K562 (cell line): ENCODE measurements around the gene FANCD2OS. TPM values are rescaled to one million over a fixed set of nuclear protein-coding genes. Genes with fewer than 3 reads are reported as not detected.

ENCODE experiments used
- ATAC-seq: fragments of 200-7000 bp; cut with Tn5 transposase; 3 replicates; pipeline ENCODE4 v1.9.1; 2020; ENCODE audit warnings: moderate library complexity
- BruUV-seq: library from RNA; stranded (reverse); fragments of 400-500 nt; replicated peaks from 2 replicates; lab custom pipeline; 2021; lab: Mats Ljungman, UMichigan
- CTCF ChIA-PET: fragments of 300-600 bp; formaldehyde crosslinking; extraction: SDS; loops from one replicate; lab custom pipeline; 2021; ENCODE audit warnings: low intra/inter-chr PET ratio; lab: Yijun Ruan, JAX
- POLR2A ChIA-PET: fragments of 300-600, 350-650 bp; sonication (Branson Sonifier 250); formaldehyde crosslinking; extraction: SDS; loops from one replicate; lab custom pipeline; 2021; ENCODE audit warnings: antibody characterized with exemption, inconsistent platforms; lab: Yijun Ruan, JAX
- DNase-seq, 4 experiments: peaks; one replicate each; pipeline versions ENCODE4 v3.0.0 to v3.0.0-alpha.2; 2011 to 2018; ENCODE audit warnings: low spot score in 3 of 4, mixed read lengths in 3 of 4; ENCODE audit errors: extremely low read depth in 1 of 4
- FAIRE-seq: peaks from 2 replicates; lab custom pipeline; 2011; peaks lifted over from hg19 to GRCh38; lab: Jason Lieb, UNC
- H2AFZ ChIP-seq: 2 replicates; pipeline ENCODE4 v1.6.0; 2011; ENCODE audit warnings: low read depth, low read length, control low read depth, inconsistent platforms
- H3K27ac ChIP-seq: fragments of 200-600 bp; 3 replicates; pipeline ENCODE4 v1.8.0; 2011; ENCODE audit warnings: low read depth, mild to moderate bottlenecking, control low read depth, inconsistent platforms, low read length, moderate library complexity, mixed read lengths; ENCODE audit errors: extremely low read depth
- H3K27me3 ChIP-seq, 2 experiments: fragments of 300-600 bp in 1 of 2; 2 replicates in 1 of 2; 3 replicates in 1 of 2; pipeline versions ENCODE4 v1.6.0 to v1.8.0; 2011; ENCODE audit warnings: inconsistent platforms in 2 of 2, low read length in 2 of 2, mild to moderate bottlenecking in 1 of 2, mixed read lengths in 1 of 2, moderate library complexity in 1 of 2; ENCODE audit not compliant: control insufficient read depth in 2 of 2, insufficient read depth in 2 of 2
- H3K36me3 ChIP-seq: fragments of 300-600 bp; 3 replicates; pipeline ENCODE4 v1.8.0; 2011; ENCODE audit warnings: mild to moderate bottlenecking, low read length, inconsistent platforms; ENCODE audit not compliant: control insufficient read depth, insufficient read depth
- H3K4me1 ChIP-seq, 2 experiments: fragments of 200-600 bp in 1 of 2; replicated peaks in 1 of 2; 2 replicates in 1 of 2; 3 replicates in 1 of 2; pipeline versions ENCODE4 v1.5.1 to v1.8.0; 2011; ENCODE audit warnings: inconsistent platforms in 2 of 2, low read length in 2 of 2, mild to moderate bottlenecking in 1 of 2, mixed read lengths in 1 of 2, moderate library complexity in 1 of 2; ENCODE audit not compliant: control insufficient read depth in 2 of 2, insufficient read depth in 2 of 2
- H3K4me2 ChIP-seq: 2 replicates; pipeline ENCODE4 v1.6.1; 2011; ENCODE audit warnings: low read length, control low read depth, inconsistent platforms, mixed read lengths; ENCODE audit not compliant: insufficient read depth
- H3K4me3 ChIP-seq: fragments of 200-600 bp; sonication (generic), shearing (Covaris generic); 2 replicates; pipeline ENCODE4 v1.5.1; 2016; ENCODE audit warnings: control low read depth, inconsistent platforms
- H3K79me2 ChIP-seq: fragments of 200-600 bp; 3 replicates; pipeline ENCODE4 v1.8.0; 2011; ENCODE audit warnings: low read length, inconsistent platforms; ENCODE audit not compliant: control insufficient read depth, insufficient read depth
- H3K9ac ChIP-seq, 2 experiments: 2 replicates each; pipeline versions ENCODE4 v1.6.0 to v1.6.1; 2011; ENCODE audit warnings: low read depth in 2 of 2, low read length in 2 of 2, control low read depth in 1 of 2, inconsistent platforms in 1 of 2, mild to moderate bottlenecking in 1 of 2, mixed read lengths in 1 of 2; ENCODE audit not compliant: insufficient read depth in 1 of 2
- H3K9me1 ChIP-seq: one replicate; pipeline ENCODE4 v1.6.0; 2011; ENCODE audit warnings: inconsistent platforms, mild to moderate bottlenecking, low read length, moderate library complexity; ENCODE audit not compliant: control insufficient read depth, insufficient read depth
- H3K9me3 ChIP-seq: replicated peaks from 2 replicates; pipeline ENCODE4 v1.5.1; 2011; ENCODE audit warnings: low read depth, low read length, inconsistent platforms; ENCODE audit not compliant: control insufficient read depth, insufficient read depth
- H4K20me1 ChIP-seq: replicated peaks from 2 replicates; pipeline ENCODE4 v1.6.1; 2011; ENCODE audit warnings: low read length, inconsistent platforms, mixed read lengths; ENCODE audit not compliant: control insufficient read depth, insufficient read depth
- CHCHD3 ChIP-seq: fragments of 250-450 bp; sonication (Bioruptor Pico); IDR thresholded peaks from 2 replicates; pipeline ENCODE4 v2.1.2; 2022; ENCODE audit warnings: mild to moderate bottlenecking
- ESRRB ChIP-seq: fragments of 250-450 bp; sonication (Bioruptor Pico); IDR thresholded peaks from 2 replicates; pipeline ENCODE4 v1.5.0; 2020; ENCODE audit warnings: mild to moderate bottlenecking, moderate library complexity, borderline replicate concordance
- NR3C1 ChIP-seq: sonication (generic); formaldehyde crosslinking; IDR thresholded peaks from 2 replicates; pipeline ENCODE4 v1.8.1; 2022; ENCODE audit warnings: missing genetic modification reagents
- SMC3 ChIP-seq: conservative IDR thresholded peaks from 2 replicates; pipeline ENCODE4 v1.6.1; 2011; ENCODE audit warnings: low read depth, low read length, improper control_type of control experiment; ENCODE audit not compliant: insufficient read depth
- ZFPM2 ChIP-seq: fragments of 250-450 bp; sonication (Bioruptor Pico); IDR thresholded peaks from 2 replicates; pipeline ENCODE4 v1.5.1; 2022; ENCODE audit warnings: mild to moderate bottlenecking
- ZNF311 ChIP-seq: fragments of 250-450 bp; sonication (Bioruptor Pico); IDR thresholded peaks from 2 replicates; pipeline ENCODE4 v1.4.0; 2020; ENCODE audit warnings: mild to moderate bottlenecking, moderate library complexity
- WGBS: fragments of 100-300 bp; shearing (Covaris generic); methylation state at CpG from one replicate; pipeline ENCODE4 v1.1.6; 2016; ENCODE audit warnings: low coverage, mixed read lengths; ENCODE audit not compliant: insufficient coverage; ENCODE audit errors: missing lambda C conversion rate; 5-methylcytosine and 5-hydroxymethylcytosine counted together
- in situ Hi-C: fragments of 300-500 bp; cut with MboI; formaldehyde crosslinking; loops from 4 replicates; pipeline ENCODE4 v1.15.0; 2018; ENCODE audit warnings: inconsistent platforms, mixed read lengths
- intact Hi-C: fragments of 100-400 bp; cut with micrococcal nuclease; formaldehyde crosslinking; loops from 2 replicates; pipeline ENCODE4 v1.14.2; 2022
- polyA plus RNA-seq, 8 experiments: library from polyadenylated mRNA; depleted of rRNA in 4 of 8; stranded (reverse) in 5 of 8; unstranded in 3 of 8; fragments of >200 nt; fragmentation: Nextera tagmentation in 2 of 8; fragmentation: Illumina TruSeq in 1 of 8; extraction: Ambion mirVana in 2 of 8; extraction: Trizol in 1 of 8; gene quantifications; 2 replicates each; pipeline versions ENCODE4 v1.2.1 to v1.2.3, GENCODE V29; 2011 to 2014; ENCODE audit warnings: inconsistent platforms in 1 of 8, missing spikeins in 1 of 8
- total RNA-seq, 7 experiments: library from RNA; depleted of rRNA in 6 of 7; stranded (reverse); fragments of >200 nt in 6 of 7; fragmentation: Illumina TruSeq in 2 of 7; extraction: Trizol in 2 of 7; gene quantifications; 2 replicates each; pipeline versions ENCODE4 v1.2.1 to v1.2.3, GENCODE V29; 2011 to 2021; ENCODE audit warnings: low replicate concordance in 1 of 7
- TF ChIP-seq, protein P1 (sequence below): fragments of 450-650 bp; IDR thresholded peaks from 2 replicates; pipeline ENCODE4 v1.6.1; 2018; ENCODE audit not compliant: partially characterized antibody

FANCD2OS gene
- total and polyA plus RNA-seq, 9 of the 15 experiments (the other 6 are each of a cell fraction or from before 2014, with no cell fraction given) = not detected

DNA sequence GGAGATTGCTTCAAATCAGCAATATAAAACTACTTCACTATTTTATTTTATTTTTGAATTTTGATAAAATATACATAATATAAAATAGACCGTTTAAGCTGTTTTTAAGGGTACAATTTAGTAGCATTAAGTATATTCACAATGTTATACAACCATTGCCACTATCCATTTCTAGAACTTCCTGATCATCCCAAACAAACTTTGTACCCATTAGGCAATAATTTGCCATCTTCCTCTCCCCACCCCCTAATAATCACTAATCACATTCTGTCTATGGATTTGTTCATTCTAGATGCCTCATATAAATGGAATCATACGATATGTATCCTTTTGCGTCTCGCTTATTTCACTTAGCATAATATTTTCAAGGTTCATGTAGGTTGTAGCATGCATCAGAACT, 53.0 kb downstream of the FANCD2OS start:
- Histone ChIP-seq H3K27me3 (no peaks in the 10 kb centered on the region), H3K27ac (no peak overlapping the region), H3K4me1 (no peaks in the 10 kb centered on the region), H4K20me1 (no peaks in the 10 kb centered on the region), H2AFZ (no peak overlapping the region), H3K36me3 (peaks cover 56% of the 10 kb centered on the region), H3K9ac (no peak overlapping the region), H3K4me2 (no peak overlapping the region), H3K4me3 (no peak overlapping the region), H3K9me1 (no peaks in the 10 kb centered on the region), H3K79me2 (no peaks in the 10 kb centered on the region), H3K9me3 (no peaks in the 10 kb centered on the region)
- WGBS = 95% methylated on average over 4 of the region's 4 CpGs
- in situ Hi-C loops (no loop called here), intact Hi-C loops (no loop called here)
- TF ChIP-seq CHCHD3 (no peak), ZFPM2 (no peak), SMC3 (no peak), ZNF311 (no peak), ESRRB (CRISPR knock-in tag) (no peak), NR3C1 (no peak)
- TF ChIP-seq, protein P1, sequence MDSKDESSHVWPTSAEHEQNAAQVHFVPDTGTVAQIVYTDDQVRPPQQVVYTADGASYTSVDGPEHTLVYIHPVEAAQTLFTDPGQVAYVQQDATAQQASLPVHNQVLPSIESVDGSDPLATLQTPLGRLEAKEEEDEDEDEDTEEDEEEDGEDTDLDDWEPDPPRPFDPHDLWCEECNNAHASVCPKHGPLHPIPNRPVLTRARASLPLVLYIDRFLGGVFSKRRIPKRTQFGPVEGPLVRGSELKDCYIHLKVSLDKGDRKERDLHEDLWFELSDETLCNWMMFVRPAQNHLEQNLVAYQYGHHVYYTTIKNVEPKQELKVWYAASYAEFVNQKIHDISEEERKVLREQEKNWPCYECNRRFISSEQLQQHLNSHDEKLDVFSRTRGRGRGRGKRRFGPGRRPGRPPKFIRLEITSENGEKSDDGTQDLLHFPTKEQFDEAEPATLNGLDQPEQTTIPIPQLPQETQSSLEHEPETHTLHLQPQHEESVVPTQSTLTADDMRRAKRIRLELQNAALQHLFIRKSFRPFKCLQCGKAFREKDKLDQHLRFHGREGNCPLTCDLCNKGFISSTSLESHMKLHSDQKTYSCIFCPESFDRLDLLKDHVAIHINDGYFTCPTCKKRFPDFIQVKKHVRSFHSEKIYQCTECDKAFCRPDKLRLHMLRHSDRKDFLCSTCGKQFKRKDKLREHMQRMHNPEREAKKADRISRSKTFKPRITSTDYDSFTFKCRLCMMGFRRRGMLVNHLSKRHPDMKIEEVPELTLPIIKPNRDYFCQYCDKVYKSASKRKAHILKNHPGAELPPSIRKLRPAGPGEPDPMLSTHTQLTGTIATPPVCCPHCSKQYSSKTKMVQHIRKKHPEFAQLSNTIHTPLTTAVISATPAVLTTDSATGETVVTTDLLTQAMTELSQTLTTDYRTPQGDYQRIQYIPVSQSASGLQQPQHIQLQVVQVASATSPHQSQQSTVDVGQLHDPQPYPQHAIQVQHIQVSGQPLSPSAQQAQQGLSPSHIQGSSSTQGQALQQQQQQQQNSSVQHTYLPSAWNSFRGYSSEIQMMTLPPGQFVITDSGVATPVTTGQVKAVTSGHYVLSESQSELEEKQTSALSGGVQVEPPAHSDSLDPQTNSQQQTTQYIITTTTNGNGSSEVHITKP = no peak
- ChIA-PET CTCF (no interaction called here), POLR2A (interaction anchor here (0.6 to 1.4 kb wide), 2 partner anchors 13 to 15 kb away, joined by 3 to 5 read pairs; no protein-coding TSS in a partner anchor)
- no TSS peak for BruUV-seq
- no peak for FAIRE-seq
- ATAC-seq = no peak
- no peak for DNase-seq

Other genes with a start within 250 kb of the FANCD2OS start
Only the 7 nearest of the 14 such genes appear.
- 0.36 and 0.65 TPM in 2 replicates for gene PRRT3, start 155.8 kb downstream of the FANCD2OS start, total RNA-seq (2014; rRNA removed)
- gene PRRT3, start 155.8 kb downstream of the FANCD2OS start, total RNA-seq (2014; rRNA removed; fragmentation: Illumina TruSeq; extraction: Trizol) = 0.38 and 0.44 TPM in 2 replicates
- gene PRRT3, start 155.8 kb downstream of the FANCD2OS start, total RNA-seq (2015; rRNA removed; fragmentation: Illumina TruSeq; extraction: Trizol) = 0.72 and 1.3 TPM in 2 replicates
- 1.9 and 2.2 TPM in 2 replicates for gene PRRT3, start 155.8 kb downstream of the FANCD2OS start, total RNA-seq (2021)
- 1.1 and 1.2 TPM in 2 replicates for gene PRRT3, start 155.8 kb downstream of the FANCD2OS start, polyA plus RNA-seq (2011; rRNA removed)
- 1.3 and 1.4 TPM in 2 replicates for gene PRRT3, start 155.8 kb downstream of the FANCD2OS start, polyA plus RNA-seq (2014; fragmentation: Illumina TruSeq; extraction: Trizol)
- gene PRRT3, start 155.8 kb downstream of the FANCD2OS start, polyA plus RNA-seq (2014; fragmentation: Nextera tagmentation; extraction: Ambion mirVana) = under 1 TPM; 0.06 TPM
- gene PRRT3, start 155.8 kb downstream of the FANCD2OS start, polyA plus RNA-seq (2014; rRNA removed) = 1.7 and 2.8 TPM in 2 replicates
- 43.1 and 58.1 TPM in 2 replicates for gene EMC3, start 121.4 kb downstream of the FANCD2OS start, total RNA-seq (2014; rRNA removed)
- 128 and 134 TPM in 2 replicates for gene EMC3, start 121.4 kb downstream of the FANCD2OS start, total RNA-seq (2014; rRNA removed; fragmentation: Illumina TruSeq; extraction: Trizol)
- gene EMC3, start 121.4 kb downstream of the FANCD2OS start, total RNA-seq (2015; rRNA removed; fragmentation: Illumina TruSeq; extraction: Trizol) = 87.2 and 87.6 TPM in 2 replicates
- gene EMC3, start 121.4 kb downstream of the FANCD2OS start, total RNA-seq (2021) = 102 and 115 TPM in 2 replicates
- 203 and 301 TPM in 2 replicates for gene EMC3, start 121.4 kb downstream of the FANCD2OS start, polyA plus RNA-seq (2011; rRNA removed)
- 217 and 250 TPM in 2 replicates for gene EMC3, start 121.4 kb downstream of the FANCD2OS start, polyA plus RNA-seq (2014; fragmentation: Illumina TruSeq; extraction: Trizol)
- 100 to 1,000 TPM; 323 to 331 TPM for gene EMC3, start 121.4 kb downstream of the FANCD2OS start, polyA plus RNA-seq (2014; fragmentation: Nextera tagmentation; extraction: Ambion mirVana)
- 174 and 176 TPM in 2 replicates for gene EMC3, start 121.4 kb downstream of the FANCD2OS start, polyA plus RNA-seq (2014; rRNA removed)
- 77.8 and 83.6 TPM in 2 replicates for gene FANCD2, start 81.8 kb downstream of the FANCD2OS start, total RNA-seq (2014; rRNA removed)
- gene FANCD2, start 81.8 kb downstream of the FANCD2OS start, total RNA-seq (2014; rRNA removed; fragmentation: Illumina TruSeq; extraction: Trizol) = 96.1 and 107 TPM in 2 replicates
- 72.5 and 78.9 TPM in 2 replicates for gene FANCD2, start 81.8 kb downstream of the FANCD2OS start, total RNA-seq (2015; rRNA removed; fragmentation: Illumina TruSeq; extraction: Trizol)
- 58.3 and 59.4 TPM in 2 replicates for gene FANCD2, start 81.8 kb downstream of the FANCD2OS start, total RNA-seq (2021)
- gene FANCD2, start 81.8 kb downstream of the FANCD2OS start, polyA plus RNA-seq (2011; rRNA removed) = 108 and 137 TPM in 2 replicates
- gene FANCD2, start 81.8 kb downstream of the FANCD2OS start, polyA plus RNA-seq (2014; fragmentation: Illumina TruSeq; extraction: Trizol) = 71.7 and 111 TPM in 2 replicates
- 100 to 1,000 TPM in 1 of 2 experiments, 10 to 100 TPM in 1; 86.6 to 105 TPM for gene FANCD2, start 81.8 kb downstream of the FANCD2OS start, polyA plus RNA-seq (2014; fragmentation: Nextera tagmentation; extraction: Ambion mirVana)
- 96.2 and 114 TPM in 2 replicates for gene FANCD2, start 81.8 kb downstream of the FANCD2OS start, polyA plus RNA-seq (2014; rRNA removed)
- 105 and 110 TPM in 2 replicates for gene BRK1, start 7.4 kb upstream of the FANCD2OS start, total RNA-seq (2014; rRNA removed)
- 148 and 174 TPM in 2 replicates for gene BRK1, start 7.4 kb upstream of the FANCD2OS start, total RNA-seq (2014; rRNA removed; fragmentation: Illumina TruSeq; extraction: Trizol)
- 148 and 161 TPM in 2 replicates for gene BRK1, start 7.4 kb upstream of the FANCD2OS start, total RNA-seq (2015; rRNA removed; fragmentation: Illumina TruSeq; extraction: Trizol)
- 139 and 140 TPM in 2 replicates for gene BRK1, start 7.4 kb upstream of the FANCD2OS start, total RNA-seq (2021)
- 295 and 316 TPM in 2 replicates for gene BRK1, start 7.4 kb upstream of the FANCD2OS start, polyA plus RNA-seq (2011; rRNA removed)
- gene BRK1, start 7.4 kb upstream of the FANCD2OS start, polyA plus RNA-seq (2014; fragmentation: Illumina TruSeq; extraction: Trizol) = 250 and 293 TPM in 2 replicates
- 100 to 1,000 TPM; 538 to 634 TPM for gene BRK1, start 7.4 kb upstream of the FANCD2OS start, polyA plus RNA-seq (2014; fragmentation: Nextera tagmentation; extraction: Ambion mirVana)
- gene BRK1, start 7.4 kb upstream of the FANCD2OS start, polyA plus RNA-seq (2014; rRNA removed) = 252 and 265 TPM in 2 replicates
- 73.9 and 82.2 TPM in 2 replicates for gene VHL, start 33.5 kb upstream of the FANCD2OS start, total RNA-seq (2014; rRNA removed)
- 109 and 120 TPM in 2 replicates for gene VHL, start 33.5 kb upstream of the FANCD2OS start, total RNA-seq (2014; rRNA removed; fragmentation: Illumina TruSeq; extraction: Trizol)
- 90.5 and 91.1 TPM in 2 replicates for gene VHL, start 33.5 kb upstream of the FANCD2OS start, total RNA-seq (2015; rRNA removed; fragmentation: Illumina TruSeq; extraction: Trizol)
- gene VHL, start 33.5 kb upstream of the FANCD2OS start, total RNA-seq (2021) = 79.4 and 93.6 TPM in 2 replicates
- gene VHL, start 33.5 kb upstream of the FANCD2OS start, polyA plus RNA-seq (2011; rRNA removed) = 49.8 and 55.3 TPM in 2 replicates
- gene VHL, start 33.5 kb upstream of the FANCD2OS start, polyA plus RNA-seq (2014; fragmentation: Illumina TruSeq; extraction: Trizol) = 73.5 and 84.1 TPM in 2 replicates
- 10 to 100 TPM; 16.3 to 22.7 TPM for gene VHL, start 33.5 kb upstream of the FANCD2OS start, polyA plus RNA-seq (2014; fragmentation: Nextera tagmentation; extraction: Ambion mirVana)
- gene VHL, start 33.5 kb upstream of the FANCD2OS start, polyA plus RNA-seq (2014; rRNA removed) = 58.7 and 74.2 TPM in 2 replicates
- gene IRAK2, start 56.7 kb upstream of the FANCD2OS start, total RNA-seq (2014; rRNA removed) = 2.5 and 4.7 TPM in 2 replicates
- 2.7 TPM in 2 replicates for gene IRAK2, start 56.7 kb upstream of the FANCD2OS start, total RNA-seq (2014; rRNA removed; fragmentation: Illumina TruSeq; extraction: Trizol)
- gene IRAK2, start 56.7 kb upstream of the FANCD2OS start, total RNA-seq (2015; rRNA removed; fragmentation: Illumina TruSeq; extraction: Trizol) = 1.7 and 1.8 TPM in 2 replicates
- gene IRAK2, start 56.7 kb upstream of the FANCD2OS start, total RNA-seq (2021) = 3.1 and 3.2 TPM in 2 replicates
- 3.6 and 4.4 TPM in 2 replicates for gene IRAK2, start 56.7 kb upstream of the FANCD2OS start, polyA plus RNA-seq (2011; rRNA removed)
- 3.2 and 3.8 TPM in 2 replicates for gene IRAK2, start 56.7 kb upstream of the FANCD2OS start, polyA plus RNA-seq (2014; fragmentation: Illumina TruSeq; extraction: Trizol)
- gene IRAK2, start 56.7 kb upstream of the FANCD2OS start, polyA plus RNA-seq (2014; fragmentation: Nextera tagmentation; extraction: Ambion mirVana) = 1 to 10 TPM in 1 of 2 experiments, under 1 TPM in 1; 0.42 to 1.0 TPM
- 2.7 and 2.9 TPM in 2 replicates for gene IRAK2, start 56.7 kb upstream of the FANCD2OS start, polyA plus RNA-seq (2014; rRNA removed)
- gene TATDN2, start 140.2 kb upstream of the FANCD2OS start, total RNA-seq (2014; rRNA removed) = 10.9 and 14.7 TPM in 2 replicates
- gene TATDN2, start 140.2 kb upstream of the FANCD2OS start, total RNA-seq (2014; rRNA removed; fragmentation: Illumina TruSeq; extraction: Trizol) = 25.0 and 25.8 TPM in 2 replicates
- 29.0 and 30.3 TPM in 2 replicates for gene TATDN2, start 140.2 kb upstream of the FANCD2OS start, total RNA-seq (2015; rRNA removed; fragmentation: Illumina TruSeq; extraction: Trizol)
- 38.8 and 44.7 TPM in 2 replicates for gene TATDN2, start 140.2 kb upstream of the FANCD2OS start, total RNA-seq (2021)
- 20.8 and 27.2 TPM in 2 replicates for gene TATDN2, start 140.2 kb upstream of the FANCD2OS start, polyA plus RNA-seq (2011; rRNA removed)
- 34.9 and 36.6 TPM in 2 replicates for gene TATDN2, start 140.2 kb upstream of the FANCD2OS start, polyA plus RNA-seq (2014; fragmentation: Illumina TruSeq; extraction: Trizol)
- 1 to 10 TPM; 5.2 to 7.9 TPM for gene TATDN2, start 140.2 kb upstream of the FANCD2OS start, polyA plus RNA-seq (2014; fragmentation: Nextera tagmentation; extraction: Ambion mirVana)
- gene TATDN2, start 140.2 kb upstream of the FANCD2OS start, polyA plus RNA-seq (2014; rRNA removed) = 23.7 and 28.0 TPM in 2 replicates